Measurements from ENCODE around the gene GPR15.

- TF ChIP-seq POLR2AphosphoS5 (IDR thresholded peaks at IDR 0.05; ENCODE audit: low read depth), result no peak
- no peak for TF ChIP-seq CTCF (IDR thresholded peaks at IDR 0.05; ENCODE audit: insufficient read depth, low read length)
- TF ChIP-seq GABPA (IDR thresholded peaks at IDR 0.05; ENCODE audit: low read depth), result no peak
Observed at GRCh38 chr3:98580401-98581386, 48.9 kb downstream of the GPR15 start.

Data from HL-60 (cell line).